ENCODE measurements around the gene TNS1. TPM values are rescaled to one million over a fixed set of nuclear protein-coding genes. Genes with fewer than 3 reads are reported as not detected.
A peak's percentile ranks its signal among the peaks of the same experiment; 100 is the strongest.

TNS1 gene
- total and polyA plus RNA-seq, 4 donors = 67.0 to 377 (median 208) TPM

- ATAC-seq (ENCODE audit: insufficient read depth, low FRiP score) (no peak), DNase-seq (peak; percentile 92 to 97 (median 96))
- Histone ChIP-seq H3K9ac (ENCODE audit: insufficient read depth in 1 of 2, low read length in 2 of 2) (peak overlapping the region in 1 of 2 donors; percentile 82), H3K9me3 (ENCODE audit: control insufficient read depth in 4 of 4, insufficient read depth in 3 of 4, low read length in 3 of 4) (no peaks in the 10 kb centered on the region), H3K27ac (ENCODE audit: low read depth in 1 of 2, low read length in 1 of 2) (peak overlapping the region; percentile 96 to 97), H3K4me3 (no peak overlapping the region), H3K36me3 (ENCODE audit: control insufficient read depth in 4 of 4, insufficient read depth in 4 of 4, low read length in 4 of 4) (peaks cover 0 to 12% (median 10%) of the 10 kb centered on the region in 4 donors), H3K4me1 (ENCODE audit: control insufficient read depth in 5 of 5, insufficient read depth in 5 of 5, low read length in 5 of 5) (peaks cover 39 to 67% (median 54%) of the 10 kb centered on the region in 5 donors), H3K27me3 (ENCODE audit: control insufficient read depth in 3 of 3, insufficient read depth in 3 of 3, low read length in 2 of 3) (no peaks in the 10 kb centered on the region)
- 24 to 36% methylated on average over 11 of the region's 11 CpGs for WGBS, 2 donors
- TF ChIP-seq CTCF (IDR thresholded peaks at IDR 0.05; ENCODE audit: control extremely low read depth, extremely low read depth) = no peak
Observed at GRCh38 chr2:217903859-217904613, 98.8 kb downstream of the TNS1 start.

GRCh38 chr2:217903142-217903858 lies 99.5 kb downstream of the TNS1 start:
- Histone ChIP-seq H3K4me1 (ENCODE audit: control insufficient read depth in 5 of 5, insufficient read depth in 5 of 5, low read length in 5 of 5) (peaks cover 36 to 67% (median 54%) of the 10 kb centered on the region in 5 donors), H3K9ac (ENCODE audit: insufficient read depth in 1 of 2, low read length in 2 of 2) (peak overlapping the region in 1 of 2 donors; percentile 82), H3K9me3 (ENCODE audit: control insufficient read depth in 4 of 4, insufficient read depth in 3 of 4, low read length in 3 of 4) (no peaks in the 10 kb centered on the region), H3K27ac (ENCODE audit: low read depth in 1 of 2, low read length in 1 of 2) (peak overlapping the region; percentile 96 to 97), H3K27me3 (ENCODE audit: control insufficient read depth in 3 of 3, insufficient read depth in 3 of 3, low read length in 2 of 3) (no peaks in the 10 kb centered on the region), H3K4me3 (no peak overlapping the region), H3K36me3 (ENCODE audit: control insufficient read depth in 4 of 4, insufficient read depth in 4 of 4, low read length in 4 of 4) (peaks cover 0 to 13% (median 12%) of the 10 kb centered on the region in 4 donors)
- no peak for ATAC-seq (ENCODE audit: insufficient read depth, low FRiP score)
- TF ChIP-seq CTCF (IDR thresholded peaks at IDR 0.05; ENCODE audit: control extremely low read depth, extremely low read depth) = no peak
- DNase-seq = no peak
- WGBS, 2 donors = 61 to 64% methylated on average over 8 of the region's 8 CpGs

GRCh38 chr2:217902379-217903141 lies 100.2 kb downstream of the TNS1 start:
- no peak for TF ChIP-seq CTCF (IDR thresholded peaks at IDR 0.05; ENCODE audit: control extremely low read depth, extremely low read depth)
- peaks cover 34 to 70% (median 54%) of the 10 kb centered on the region in 5 donors for H3K4me1 ChIP-seq (ENCODE audit: control insufficient read depth in 5 of 5, insufficient read depth in 5 of 5, low read length in 5 of 5)
- H3K4me3 ChIP-seq = no peak overlapping the region
- WGBS, 2 donors = 14 to 20% methylated on average over 17 to 19 of the region's 19 CpGs
- no peaks in the 10 kb centered on the region for H3K27me3 ChIP-seq (ENCODE audit: control insufficient read depth in 3 of 3, insufficient read depth in 3 of 3, low read length in 2 of 3)
- no peaks in the 10 kb centered on the region for H3K9me3 ChIP-seq (ENCODE audit: control insufficient read depth in 4 of 4, insufficient read depth in 3 of 4, low read length in 3 of 4)
- peak overlapping the region in 1 of 2 donors; percentile 82 for H3K9ac ChIP-seq (ENCODE audit: insufficient read depth in 1 of 2, low read length in 2 of 2)
- H3K36me3 ChIP-seq (ENCODE audit: control insufficient read depth in 4 of 4, insufficient read depth in 4 of 4, low read length in 4 of 4) = peaks cover 0 to 16% (median 15%) of the 10 kb centered on the region in 4 donors
- H3K27ac ChIP-seq (ENCODE audit: low read depth in 1 of 2, low read length in 1 of 2) = peak overlapping the region; percentile 96 to 97
- peak; percentile 24 for ATAC-seq (ENCODE audit: insufficient read depth, low FRiP score)
- DNase-seq = peak; percentile 83 to 93 (median 86)
